ENCODE data around the gene GPR146. TPM values are rescaled to one million over a fixed set of nuclear protein-coding genes. Genes with fewer than 3 reads are reported as not detected.

Gene GPR146
- total RNA-seq, 2 donors from 2014 or later, result 13.4 to 18.6 TPM

DNA sequence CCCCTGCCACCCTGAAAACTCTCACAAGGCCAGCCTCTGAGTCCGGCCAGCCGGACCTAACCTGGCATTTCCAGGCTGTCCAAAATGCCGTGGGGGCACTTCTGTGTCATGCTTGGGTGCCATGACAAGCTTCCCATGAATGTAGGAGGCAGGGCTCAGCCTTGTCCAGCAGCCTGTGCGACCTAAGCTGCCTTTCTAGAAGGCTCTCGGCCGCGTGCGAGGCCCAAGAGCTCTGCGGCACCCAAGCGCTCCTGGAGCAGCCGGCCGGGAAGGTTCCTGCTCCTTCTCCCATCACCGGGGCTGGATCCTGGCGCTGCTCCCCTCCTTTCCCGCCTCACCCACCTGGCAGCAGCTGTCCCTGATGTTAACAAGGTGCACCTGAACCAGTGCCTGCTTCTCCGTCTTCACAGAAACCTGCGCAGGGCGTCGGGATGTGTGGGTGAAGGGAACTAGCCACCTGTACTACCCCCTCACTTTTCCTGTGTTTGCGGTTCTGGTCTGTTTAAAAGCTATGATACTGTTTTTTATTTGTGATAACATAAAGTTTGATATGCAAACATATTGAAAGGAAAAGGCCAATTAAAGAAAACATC, 49.7 kb downstream of the GPR146 start:
- Histone ChIP-seq H3K36me3 (peaks cover 14% of the 10 kb centered on the region), H3K4me3 (no peak overlapping the region), H3K27ac (peak overlapping the region in 1 of 2 donors; percentile 70), H3K9me3 (no peaks in the 10 kb centered on the region), H3K27me3 (no peaks in the 10 kb centered on the region), H3K4me1 (peaks cover 0 to 24% of the 10 kb centered on the region in 2 donors)
- TF ChIP-seq, protein P1, sequence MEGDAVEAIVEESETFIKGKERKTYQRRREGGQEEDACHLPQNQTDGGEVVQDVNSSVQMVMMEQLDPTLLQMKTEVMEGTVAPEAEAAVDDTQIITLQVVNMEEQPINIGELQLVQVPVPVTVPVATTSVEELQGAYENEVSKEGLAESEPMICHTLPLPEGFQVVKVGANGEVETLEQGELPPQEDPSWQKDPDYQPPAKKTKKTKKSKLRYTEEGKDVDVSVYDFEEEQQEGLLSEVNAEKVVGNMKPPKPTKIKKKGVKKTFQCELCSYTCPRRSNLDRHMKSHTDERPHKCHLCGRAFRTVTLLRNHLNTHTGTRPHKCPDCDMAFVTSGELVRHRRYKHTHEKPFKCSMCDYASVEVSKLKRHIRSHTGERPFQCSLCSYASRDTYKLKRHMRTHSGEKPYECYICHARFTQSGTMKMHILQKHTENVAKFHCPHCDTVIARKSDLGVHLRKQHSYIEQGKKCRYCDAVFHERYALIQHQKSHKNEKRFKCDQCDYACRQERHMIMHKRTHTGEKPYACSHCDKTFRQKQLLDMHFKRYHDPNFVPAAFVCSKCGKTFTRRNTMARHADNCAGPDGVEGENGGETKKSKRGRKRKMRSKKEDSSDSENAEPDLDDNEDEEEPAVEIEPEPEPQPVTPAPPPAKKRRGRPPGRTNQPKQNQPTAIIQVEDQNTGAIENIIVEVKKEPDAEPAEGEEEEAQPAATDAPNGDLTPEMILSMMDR (IDR thresholded peaks at IDR 0.05), result no peak
- no peak for DNase-seq (ENCODE audit: low spot score)

DNA sequence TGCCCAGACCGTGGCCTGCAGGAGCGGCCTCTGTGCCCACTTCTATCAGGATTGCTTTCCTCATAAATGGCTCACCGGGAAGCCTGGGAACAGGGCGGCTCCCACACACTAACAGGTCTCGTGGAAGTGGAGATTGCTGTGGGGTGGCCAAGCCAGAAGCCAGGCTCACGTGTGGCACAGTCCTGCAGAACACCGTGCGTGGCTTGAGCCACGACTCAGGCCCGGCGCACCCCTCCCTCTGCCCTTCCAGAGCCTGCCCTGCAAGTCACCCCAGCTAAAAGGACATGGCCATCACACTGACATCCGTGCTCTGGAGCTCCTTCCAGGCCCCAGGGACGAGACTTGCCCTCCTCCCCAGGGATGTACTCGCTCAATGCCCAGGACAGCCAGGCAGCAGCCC, 50.5 kb downstream of the GPR146 start:
- Histone ChIP-seq H3K4me3 (no peak overlapping the region), H3K27ac (peak overlapping the region; percentile 49 to 70), H3K4me1 (peaks cover 0 to 22% of the 10 kb centered on the region in 2 donors), H3K27me3 (no peaks in the 10 kb centered on the region), H3K36me3 (peaks cover 14% of the 10 kb centered on the region), H3K9me3 (no peaks in the 10 kb centered on the region)
- TF ChIP-seq, protein P1 (IDR thresholded peaks at IDR 0.05), result no peak
- no peak for DNase-seq (ENCODE audit: low spot score)

GRCh38 chr7:1095621-1096155, 51.3 kb downstream of the GPR146 start:
- H3K36me3 ChIP-seq, result peaks cover 14% of the 10 kb centered on the region
- peak overlapping the region in 1 of 2 donors; percentile 31 for H3K4me3 ChIP-seq
- no peaks in the 10 kb centered on the region for H3K27me3 ChIP-seq
- peak overlapping the region; percentile 49 to 70 for H3K27ac ChIP-seq
- no peaks in the 10 kb centered on the region for H3K9me3 ChIP-seq
- H3K4me1 ChIP-seq, result peaks cover 0 to 22% of the 10 kb centered on the region in 2 donors
- TF ChIP-seq, protein P1 (IDR thresholded peaks at IDR 0.05), result no peak
- DNase-seq (ENCODE audit: low spot score), result peak; percentile 63

- peak overlapping the region in 1 of 2 donors; percentile 31 for H3K4me3 ChIP-seq
- DNase-seq (ENCODE audit: low spot score), result no peak
These were observed 52.1 kb downstream of the GPR146 start for GRCh38 chr7:1096156-1097119.

DNA sequence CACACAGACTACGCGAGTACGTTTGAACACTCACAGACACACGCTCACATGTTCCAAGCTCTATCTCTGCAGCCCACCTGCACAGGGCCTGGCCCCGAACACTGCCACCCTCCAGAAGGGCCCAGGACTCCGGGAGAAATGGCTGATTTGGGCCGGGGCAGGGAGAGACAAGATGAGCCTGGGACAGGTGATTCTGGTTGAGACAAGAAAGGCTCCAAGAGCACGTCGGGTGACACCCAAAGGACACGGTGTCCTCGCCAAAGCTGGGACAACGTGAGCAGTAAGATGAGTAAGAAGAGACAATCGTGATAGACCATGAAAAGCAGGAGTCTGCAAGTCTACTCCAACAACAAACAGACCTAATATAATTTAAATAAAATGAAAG, 52.8 kb downstream of the GPR146 start:
- Histone ChIP-seq H3K4me3 (no peak overlapping the region), H3K36me3 (peaks cover 7% of the 10 kb centered on the region), H3K27ac (no peak overlapping the region), H3K27me3 (no peaks in the 10 kb centered on the region), H3K9me3 (no peaks in the 10 kb centered on the region), H3K4me1 (peaks cover 0 to 22% of the 10 kb centered on the region in 2 donors)
- TF ChIP-seq, protein P1 (IDR thresholded peaks at IDR 0.05), result no peak
- no peak for DNase-seq (ENCODE audit: low spot score)

More at GRCh38 chr7:1096156-1097119, 52.1 kb downstream of the GPR146 start:
- Histone ChIP-seq H3K27me3 (no peaks in the 10 kb centered on the region), H3K36me3 (peaks cover 13% of the 10 kb centered on the region), H3K27ac (peak overlapping the region; percentile 49 to 70), H3K9me3 (no peaks in the 10 kb centered on the region), H3K4me1 (peaks cover 0 to 22% of the 10 kb centered on the region in 2 donors)
- TF ChIP-seq, protein P1 (IDR thresholded peaks at IDR 0.05), result no peak

Measured in right atrium auricular region (tissue), 2 donors.